GM23248 (cell line): ENCODE results near the gene TMEM150B.

ENCODE experiments used
- EZH2 ChIP-seq: fragments of 200-600 bp; sonication (generic); IDR thresholded peaks from 2 replicates; pipeline ENCODE4 v1.6.1; 2018; ENCODE audit warnings: antibody characterized with exemption, mild to moderate bottlenecking; ENCODE audit not compliant: insufficient read depth, poor library complexity, severe bottlenecking
- EZH2phosphoT487 ChIP-seq: fragments of 200-600 bp; sonication (generic); IDR thresholded peaks from 2 replicates; pipeline ENCODE4 v1.6.1; 2018; ENCODE audit warnings: antibody characterized with exemption, moderate library complexity, mild to moderate bottlenecking, low read depth; ENCODE audit not compliant: insufficient read depth

DNA sequence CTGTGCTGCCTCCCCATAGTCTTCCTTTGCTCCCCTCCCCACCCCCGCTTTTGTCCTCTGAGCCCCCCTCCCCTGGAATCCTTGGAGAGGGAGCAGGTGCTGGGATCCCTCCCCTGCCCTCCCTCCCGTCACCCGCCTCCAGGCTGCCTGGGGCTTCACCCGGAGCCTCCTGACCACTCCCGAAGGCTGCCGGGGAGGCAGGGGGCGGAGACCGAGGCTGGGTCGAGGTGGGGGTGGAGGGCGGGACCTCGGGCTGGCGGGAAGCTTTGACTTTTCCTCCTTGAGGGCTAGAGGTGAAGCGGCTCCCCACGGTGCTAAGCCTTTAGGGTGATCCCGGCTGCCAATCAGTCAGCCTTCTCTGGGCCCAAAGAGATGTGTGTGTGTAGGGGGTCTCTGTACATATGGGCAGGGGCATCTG lies 16.0 kb upstream of the TMEM150B start:
- no peak for TF ChIP-seq EZH2
- TF ChIP-seq EZH2phosphoT487 = no peak
